IPS DF 6.9 (cell line): ENCODE results near the gene IP6K2.
"Not testable (repeated sequence)": the region's sequence is repeated elsewhere in the genome, so short reads cannot be mapped to it uniquely, and the experiment has no call there.

Source experiments
- DNase-seq: peaks from one replicate; pipeline ENCODE4 v3.0.0-alpha.2; 2013; ENCODE audit warnings: low read depth, low spot score
- H3K27ac ChIP-seq: one replicate; pipeline ENCODE4 v1.5.1; 2013; ENCODE audit warnings: low read length, control low read depth
- H3K27me3 ChIP-seq: 2 replicates; pipeline ENCODE4 v1.6.1; 2013; ENCODE audit warnings: mild to moderate bottlenecking, low read length; ENCODE audit not compliant: control insufficient read depth, insufficient read depth
- H3K36me3 ChIP-seq: 2 replicates; pipeline ENCODE4 v1.6.1; 2013; ENCODE audit warnings: low read length; ENCODE audit not compliant: control insufficient read depth, insufficient read depth
- H3K4me1 ChIP-seq: 2 replicates; pipeline ENCODE4 v1.6.1; 2013; ENCODE audit warnings: low read length; ENCODE audit not compliant: control insufficient read depth, insufficient read depth
- H3K4me3 ChIP-seq: 2 replicates; pipeline ENCODE4 v1.5.1; 2013; ENCODE audit warnings: mild to moderate bottlenecking, low read length
- H3K9me3 ChIP-seq: 2 replicates; pipeline ENCODE4 v1.6.1; 2013; ENCODE audit warnings: low read length, inconsistent platforms; ENCODE audit not compliant: control insufficient read depth, insufficient read depth
- WGBS: extraction: QIAGEN DNeasy Blood & Tissue Kit; methylation state at CpG from one replicate; pipeline ENCODE4 v1.1.7; 2013; ENCODE audit warnings: mixed read lengths, missing lambda C conversion rate; ENCODE audit not compliant: insufficient read length, insufficient coverage; 5-methylcytosine and 5-hydroxymethylcytosine counted together

Gene IP6K2

DNA sequence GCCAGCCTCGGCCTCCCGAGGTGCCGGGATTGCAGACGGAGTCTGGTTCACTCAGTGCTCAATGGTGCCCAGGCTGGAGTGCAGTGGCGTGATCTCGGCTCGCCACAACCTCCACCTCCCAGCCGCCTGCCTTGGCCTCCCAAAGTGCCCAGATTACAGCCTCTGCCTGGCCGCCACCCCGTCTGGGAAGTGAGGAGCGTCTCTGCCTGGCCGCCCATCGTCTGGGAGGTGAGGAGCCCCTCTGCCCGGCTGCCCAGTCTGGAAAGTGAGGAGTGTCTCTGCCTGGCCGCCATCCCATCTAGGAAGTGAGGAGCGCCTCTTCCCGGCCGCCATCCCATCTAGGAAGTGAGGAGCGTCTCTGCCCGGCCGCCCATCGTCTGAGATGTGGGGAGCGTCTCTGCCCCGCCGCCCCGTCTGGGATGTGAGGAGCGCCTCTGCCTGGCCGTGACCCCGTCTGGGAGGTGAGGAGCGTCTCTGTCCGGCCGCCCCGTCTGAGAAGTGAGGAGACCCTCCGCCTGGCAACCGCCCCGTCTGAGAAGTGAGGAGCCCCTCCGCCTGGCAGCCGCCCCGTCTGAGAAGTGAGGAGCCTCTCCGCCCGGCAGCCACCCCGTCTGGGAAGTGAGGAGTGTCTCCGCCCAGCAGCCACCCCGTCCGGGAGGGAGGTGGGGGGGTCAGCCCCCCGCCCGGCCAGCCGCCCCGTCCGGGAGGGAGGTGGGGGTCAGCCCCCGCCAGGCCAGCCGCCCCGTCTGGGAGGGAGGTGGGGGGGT is 16.9 kb upstream of the IP6K2 start:
- not testable (repeated sequence) for H3K27me3 ChIP-seq, H3K9me3 ChIP-seq, H3K4me3 ChIP-seq, DNase-seq, H3K36me3 ChIP-seq, H3K4me1 ChIP-seq, H3K27ac ChIP-seq
- WGBS: no CpG with 5 or more reads among the region's 53 CpGs

DNA sequence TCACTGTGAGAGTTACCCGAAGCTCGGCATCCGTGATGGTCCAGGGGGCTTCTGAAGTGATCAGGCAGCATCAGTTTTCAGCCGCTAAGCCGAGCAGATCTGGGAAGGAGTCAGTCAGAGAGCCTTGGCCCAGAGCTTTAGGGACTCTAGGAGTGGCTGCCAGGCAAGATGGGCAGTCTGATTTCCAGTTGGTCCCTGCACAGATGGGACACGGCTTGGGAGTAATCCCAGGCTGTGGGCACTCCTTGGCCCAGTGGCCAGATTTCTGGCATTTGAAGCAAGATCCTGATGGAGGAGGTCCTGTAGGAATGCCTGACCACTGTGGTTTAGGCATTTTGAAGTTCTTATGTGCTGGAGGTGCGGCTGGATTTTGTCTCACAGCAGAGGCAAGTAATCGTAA is 10.5 kb upstream of the IP6K2 start:
- no peaks in the 10 kb centered on the region for H3K4me1 ChIP-seq
- H3K9me3 ChIP-seq: no peaks in the 10 kb centered on the region
- H3K36me3 ChIP-seq: no peaks in the 10 kb centered on the region
- H3K4me3 ChIP-seq: no peak overlapping the region
- WGBS: no CpG with 5 or more reads among the region's 8 CpGs
- no peak overlapping the region for H3K27ac ChIP-seq
- H3K27me3 ChIP-seq: no peaks in the 10 kb centered on the region
- no peak for DNase-seq

DNA sequence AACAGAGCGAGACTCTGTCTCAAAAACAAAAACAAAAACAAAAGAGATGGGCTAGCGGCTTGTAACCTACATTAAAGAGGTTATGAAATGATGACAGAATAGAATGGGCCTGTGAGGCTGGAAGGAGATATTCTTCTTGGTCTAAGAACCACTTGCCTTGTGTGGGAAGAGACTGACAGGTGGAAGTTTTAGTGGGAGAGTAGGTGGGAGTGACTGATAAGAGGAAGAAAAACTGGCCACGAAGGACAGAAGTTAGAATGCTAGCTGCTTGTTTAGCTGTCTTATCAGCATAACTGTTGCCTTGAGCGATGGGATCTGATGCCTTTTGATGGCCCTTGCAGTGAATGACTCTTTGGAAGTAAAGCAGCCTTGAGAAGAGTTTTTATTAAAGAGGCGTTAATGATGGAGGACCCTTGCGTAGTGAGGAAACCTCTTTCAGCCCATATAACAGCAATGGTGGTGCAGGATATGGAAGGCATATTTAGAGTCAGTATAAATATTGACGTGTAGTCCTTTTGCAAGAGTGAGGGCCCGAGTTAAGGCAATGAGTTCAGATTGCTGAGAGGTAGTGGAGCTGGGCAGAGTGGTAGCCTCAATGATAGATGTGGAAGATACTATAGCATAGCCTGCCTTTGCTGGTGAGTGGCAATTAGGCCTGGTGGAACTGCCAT is 8.3 kb upstream of the IP6K2 start:
- H3K36me3 ChIP-seq, H3K27me3 ChIP-seq, H3K4me1 ChIP-seq, DNase-seq, H3K4me3 ChIP-seq, H3K27ac ChIP-seq, H3K9me3 ChIP-seq: not testable (repeated sequence)
- WGBS: no CpG with 5 or more reads among the region's 8 CpGs

DNA sequence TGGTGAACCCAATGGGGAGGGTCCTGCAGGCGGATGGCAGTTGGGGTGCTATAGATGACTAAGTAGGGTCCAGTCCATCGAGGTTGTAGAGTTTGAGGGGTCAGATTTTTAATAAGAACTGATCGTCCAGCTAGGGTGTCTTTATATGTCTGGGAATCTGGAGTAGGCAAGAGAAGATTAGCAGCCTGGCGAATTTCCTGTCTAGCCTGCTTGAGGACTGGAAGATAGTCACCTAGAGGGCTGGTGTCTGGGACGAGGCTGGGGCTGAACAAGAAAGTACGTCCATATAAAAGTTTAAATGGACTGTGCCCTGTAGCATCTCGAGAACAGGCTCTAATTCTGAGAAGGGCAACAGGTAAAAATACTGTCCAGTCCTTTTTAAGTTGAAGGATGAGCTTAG is 6.7 kb upstream of the IP6K2 start:
- Histone ChIP-seq H3K4me1 (no peaks in the 10 kb centered on the region), H3K36me3 (no peaks in the 10 kb centered on the region), H3K27me3 (no peaks in the 10 kb centered on the region), H3K4me3 (no peak overlapping the region), H3K27ac (no peak overlapping the region), H3K9me3 (no peaks in the 10 kb centered on the region)
- WGBS: no CpG with 5 or more reads among the region's 7 CpGs
- DNase-seq: no peak

DNA sequence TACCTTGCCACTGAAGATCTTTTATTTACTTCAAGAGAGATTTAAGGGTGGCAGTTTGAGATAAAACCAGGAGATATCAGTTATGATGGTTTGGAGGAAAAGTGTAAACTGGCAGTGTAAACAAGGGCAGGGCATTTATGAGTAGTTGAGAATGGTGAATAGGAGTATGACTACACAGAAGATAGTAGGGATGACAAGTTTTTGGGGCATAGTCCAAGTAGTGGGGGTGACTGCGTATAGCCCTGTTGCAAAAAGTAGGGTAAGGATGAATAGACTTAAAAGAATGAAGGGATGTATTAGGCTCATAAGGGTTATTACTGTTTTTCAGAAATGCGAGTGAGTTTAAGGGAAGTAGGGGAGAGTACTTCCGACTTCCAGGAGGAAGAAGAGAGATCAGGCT is 6.3 kb upstream of the IP6K2 start:
- H3K27me3 ChIP-seq, H3K4me1 ChIP-seq, DNase-seq, H3K9me3 ChIP-seq, H3K27ac ChIP-seq, H3K36me3 ChIP-seq, H3K4me3 ChIP-seq: not testable (repeated sequence)
- 100% methylated on average over 1 of the region's 3 CpGs for WGBS

DNA sequence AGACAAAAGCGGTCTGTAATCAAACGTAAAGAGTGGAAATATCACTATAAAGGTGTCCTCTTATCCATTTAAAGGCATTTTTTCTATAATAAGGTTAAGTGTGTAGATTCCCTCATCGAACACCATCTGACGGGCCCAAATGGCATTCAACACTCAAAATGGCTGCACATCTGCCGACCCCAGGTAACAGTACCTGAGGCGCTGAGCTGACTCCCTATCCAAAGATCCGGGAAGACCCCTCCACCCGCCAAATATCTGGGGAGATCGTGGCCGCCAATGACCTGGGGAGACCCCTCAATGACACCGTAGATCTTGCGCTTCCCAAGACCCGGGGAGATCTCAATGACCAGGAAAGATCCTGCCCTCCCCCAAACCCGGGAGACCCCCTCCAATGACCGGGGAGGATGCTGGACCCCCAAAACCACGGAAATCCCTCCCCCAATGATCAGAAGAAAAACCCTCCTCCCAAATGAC is 476 bp downstream of the IP6K2 start:
- no peak for DNase-seq
- H3K4me1 ChIP-seq: 0 out of 2 replicates have a peak, but pooled peaks cover 2% of the 10 kb centered on the region
- no peak overlapping the region for H3K27ac ChIP-seq
- H3K36me3 ChIP-seq: peaks cover 3% of the 10 kb centered on the region; the same call in 1 of the 2 replicates
- no peaks in the 10 kb centered on the region for H3K27me3 ChIP-seq
- WGBS: no CpG with 5 or more reads among the region's 16 CpGs
- H3K9me3 ChIP-seq: no peaks in the 10 kb centered on the region
- H3K4me3 ChIP-seq: peak overlapping the region; percentile 100

DNA sequence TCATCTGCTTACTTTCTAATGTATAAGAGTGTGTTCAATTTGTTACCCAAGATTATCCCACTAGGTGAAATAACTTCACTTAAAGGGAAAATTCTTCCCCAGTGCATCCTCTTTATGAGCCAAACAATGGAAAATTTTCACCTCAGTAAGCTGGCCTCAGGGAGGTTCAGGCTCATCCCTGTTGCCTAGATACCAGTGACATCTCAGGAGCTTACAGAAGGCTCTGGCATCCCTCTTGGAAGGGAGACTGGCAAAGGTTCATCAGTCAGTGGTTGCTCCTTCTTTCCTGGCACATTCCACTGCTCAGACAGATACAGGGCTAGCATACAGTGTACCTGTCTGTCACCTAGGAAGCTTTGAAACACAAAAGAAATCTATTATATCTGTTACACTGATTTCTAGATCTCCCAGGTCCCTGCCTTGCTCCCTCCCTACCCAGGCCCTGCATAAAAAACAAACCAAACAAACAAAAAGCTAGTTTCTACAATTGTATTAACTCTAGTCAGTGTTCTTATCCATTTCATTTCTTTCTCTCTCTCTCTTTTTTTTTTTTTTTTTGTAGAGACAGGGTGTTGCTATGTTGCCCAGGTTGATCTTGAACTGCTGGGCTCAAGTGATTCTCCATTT is 1.7 kb downstream of the IP6K2 start:
- DNase-seq: no peak
- Histone ChIP-seq H3K4me1 (0 out of 2 replicates have a peak, but pooled peaks cover 2% of the 10 kb centered on the region), H3K4me3 (no peak overlapping the region), H3K9me3 (no peaks in the 10 kb centered on the region), H3K27me3 (no peaks in the 10 kb centered on the region), H3K27ac (no peak overlapping the region), H3K36me3 (peaks cover 10% of the 10 kb centered on the region; the same call in 1 of the 2 replicates)

DNA sequence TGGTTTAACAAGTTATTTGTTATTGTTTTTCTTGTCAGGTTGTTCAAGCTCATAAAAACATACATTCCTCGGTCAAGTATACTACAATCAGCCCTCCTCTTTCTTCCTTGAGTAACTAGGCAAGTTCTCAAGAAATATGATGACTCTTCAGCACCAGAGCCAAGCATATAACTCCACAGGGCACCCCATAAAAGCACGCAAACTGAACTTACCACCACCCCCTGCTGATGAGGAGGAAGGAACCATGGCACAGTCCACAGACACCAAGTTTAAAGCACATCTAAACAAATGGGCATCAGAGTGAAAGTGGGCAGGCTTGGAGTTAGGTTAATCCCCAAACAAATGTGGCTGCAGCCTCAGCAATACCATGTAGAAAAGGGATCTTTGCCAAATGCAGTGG is 5.3 kb downstream of the IP6K2 start:
- Histone ChIP-seq H3K27me3 (no peaks in the 10 kb centered on the region), H3K4me3 (no peak overlapping the region), H3K27ac (no peak overlapping the region), H3K4me1 (0 out of 2 replicates have a peak, but pooled peaks cover 1% of the 10 kb centered on the region), H3K9me3 (no peaks in the 10 kb centered on the region), H3K36me3 (peaks cover 20% of the 10 kb centered on the region; the same call in 1 of the 2 replicates)
- DNase-seq: no peak
- no CpG with 5 or more reads among the region's 2 CpGs for WGBS

DNA sequence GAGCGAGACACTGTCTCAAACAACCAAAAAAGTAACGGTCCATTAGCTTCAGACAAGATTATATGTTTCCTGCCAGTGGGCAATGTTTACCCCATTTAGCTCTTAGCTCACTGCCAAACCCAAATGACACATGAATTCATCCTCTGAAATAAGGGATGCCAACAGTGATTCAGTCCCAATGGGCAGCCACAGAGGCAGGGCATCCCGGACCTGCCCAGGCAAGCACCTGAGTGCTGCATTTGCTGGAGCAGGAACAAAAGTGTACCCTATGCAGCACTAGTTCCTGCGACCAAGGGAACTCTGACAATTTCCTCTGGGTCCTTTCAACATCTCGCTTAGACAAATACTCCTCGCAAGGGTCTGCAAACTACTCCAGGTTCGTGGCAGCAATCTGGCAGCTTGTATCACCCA is 8.0 kb downstream of the IP6K2 start:
- H3K4me3 ChIP-seq: no peak overlapping the region
- H3K27me3 ChIP-seq: no peaks in the 10 kb centered on the region
- H3K27ac ChIP-seq: no peak overlapping the region
- WGBS: no CpG with 5 or more reads among the region's 7 CpGs
- no peak for DNase-seq
- no peaks in the 10 kb centered on the region for H3K9me3 ChIP-seq
- peaks cover 20% of the 10 kb centered on the region; the same call in 1 of the 2 replicates for H3K36me3 ChIP-seq
- H3K4me1 ChIP-seq: peaks cover 2% of the 10 kb centered on the region; the same call in 1 of the 2 replicates

DNA sequence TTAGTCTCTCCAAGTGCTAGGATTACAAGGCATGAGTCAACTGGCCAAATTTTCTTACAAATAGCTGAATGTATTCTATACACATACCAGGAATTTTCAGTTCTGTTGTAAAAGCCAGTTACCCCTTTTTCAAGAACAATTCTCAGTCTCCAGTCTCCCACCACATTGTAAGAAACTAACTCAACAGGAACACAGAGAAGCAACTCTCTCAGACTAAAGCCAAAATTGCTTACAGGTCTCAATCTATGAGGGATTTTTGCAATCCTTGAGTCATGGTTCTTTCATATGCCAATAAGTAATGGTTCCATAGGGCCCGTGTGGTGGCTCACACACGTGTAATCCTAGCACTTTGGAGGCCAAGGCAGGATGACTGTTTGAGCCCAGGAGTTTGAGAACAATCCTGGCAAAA is 8.5 kb downstream of the IP6K2 start:
- Histone ChIP-seq H3K36me3 (peaks cover 20% of the 10 kb centered on the region; the same call in 1 of the 2 replicates), H3K27me3 (no peaks in the 10 kb centered on the region), H3K4me1 (peaks cover 2% of the 10 kb centered on the region; the same call in 1 of the 2 replicates), H3K27ac (no peak overlapping the region), H3K9me3 (no peaks in the 10 kb centered on the region), H3K4me3 (no peak overlapping the region)
- DNase-seq: no peak
- WGBS: no CpG with 5 or more reads among the region's 2 CpGs
